ENCODE data around the gene CCR8. TPM values are rescaled to one million over a fixed set of nuclear protein-coding genes. Genes with fewer than 3 reads are reported as not detected.

CCR8 gene
- total and polyA plus RNA-seq, 12 donors: not detected

DNA sequence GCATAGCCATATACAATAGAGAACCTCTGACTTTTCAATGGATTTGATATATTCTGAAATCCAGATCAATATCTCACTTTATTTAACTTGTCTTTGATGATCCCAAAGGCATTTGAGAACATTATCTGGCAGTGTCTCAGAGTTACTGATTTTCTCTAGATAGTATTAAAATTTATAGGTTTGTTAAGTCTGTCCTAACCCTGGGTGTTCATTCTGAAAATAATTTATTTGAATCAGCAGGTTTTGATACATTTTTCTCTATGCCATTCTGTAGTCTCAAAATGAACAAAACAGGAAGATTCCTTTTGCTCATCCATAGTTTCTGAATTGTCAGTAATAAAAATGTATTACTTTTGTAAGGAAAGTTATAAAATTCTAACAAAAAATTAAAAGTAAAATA is 14.3 kb downstream of the CCR8 start:
- H3K4me1 ChIP-seq (replicated peaks in 1 of 2): peaks cover 0 to 2% of the 10 kb centered on the region in 2 donors
- H3K9me3 ChIP-seq (replicated peaks in 1 of 3): no peaks in the 10 kb centered on the region
- TF ChIP-seq, protein P1, sequence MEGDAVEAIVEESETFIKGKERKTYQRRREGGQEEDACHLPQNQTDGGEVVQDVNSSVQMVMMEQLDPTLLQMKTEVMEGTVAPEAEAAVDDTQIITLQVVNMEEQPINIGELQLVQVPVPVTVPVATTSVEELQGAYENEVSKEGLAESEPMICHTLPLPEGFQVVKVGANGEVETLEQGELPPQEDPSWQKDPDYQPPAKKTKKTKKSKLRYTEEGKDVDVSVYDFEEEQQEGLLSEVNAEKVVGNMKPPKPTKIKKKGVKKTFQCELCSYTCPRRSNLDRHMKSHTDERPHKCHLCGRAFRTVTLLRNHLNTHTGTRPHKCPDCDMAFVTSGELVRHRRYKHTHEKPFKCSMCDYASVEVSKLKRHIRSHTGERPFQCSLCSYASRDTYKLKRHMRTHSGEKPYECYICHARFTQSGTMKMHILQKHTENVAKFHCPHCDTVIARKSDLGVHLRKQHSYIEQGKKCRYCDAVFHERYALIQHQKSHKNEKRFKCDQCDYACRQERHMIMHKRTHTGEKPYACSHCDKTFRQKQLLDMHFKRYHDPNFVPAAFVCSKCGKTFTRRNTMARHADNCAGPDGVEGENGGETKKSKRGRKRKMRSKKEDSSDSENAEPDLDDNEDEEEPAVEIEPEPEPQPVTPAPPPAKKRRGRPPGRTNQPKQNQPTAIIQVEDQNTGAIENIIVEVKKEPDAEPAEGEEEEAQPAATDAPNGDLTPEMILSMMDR (IDR thresholded peaks at IDR 0.05): no peak
- no peak for TF ChIP-seq POLR2A (IDR thresholded peaks at IDR 0.05)
- no peak for DNase-seq
- intact Hi-C loops (cut with DNase I): no loop called here
- no peak overlapping the region for H3K4me3 ChIP-seq
- no peak overlapping the region for H3K27ac ChIP-seq
- H3K27me3 ChIP-seq: no peaks in the 10 kb centered on the region
- no peaks in the 10 kb centered on the region for H3K36me3 ChIP-seq (replicated peaks in 1 of 2)

- no peaks in the 10 kb centered on the region for H3K36me3 ChIP-seq (replicated peaks in 1 of 2)
- intact Hi-C loops (cut with DNase I): no loop called here
- TF ChIP-seq, protein P1 (IDR thresholded peaks at IDR 0.05): no peak
- no peak for TF ChIP-seq POLR2A (IDR thresholded peaks at IDR 0.05)
- no peaks in the 10 kb centered on the region for H3K9me3 ChIP-seq (replicated peaks in 1 of 3)
- peaks cover 0 to 2% of the 10 kb centered on the region in 2 donors for H3K4me1 ChIP-seq (replicated peaks in 1 of 2)
- H3K4me3 ChIP-seq: no peak overlapping the region
- no peak for DNase-seq
- H3K27me3 ChIP-seq: no peaks in the 10 kb centered on the region
- no peak overlapping the region for H3K27ac ChIP-seq
Observed at GRCh38 chr3:39344746-39345344, 15.3 kb downstream of the CCR8 start.

GRCh38 chr3:39346785-39347585 is 17.5 kb downstream of the CCR8 start:
- intact Hi-C loops (cut with DNase I): no loop called here
- no peak for DNase-seq
- TF ChIP-seq, protein P1 (IDR thresholded peaks at IDR 0.05): no peak
- no peak for TF ChIP-seq POLR2A (IDR thresholded peaks at IDR 0.05)
- no peak overlapping the region for H3K4me3 ChIP-seq
- no peak overlapping the region for H3K27ac ChIP-seq
- no peaks in the 10 kb centered on the region for H3K9me3 ChIP-seq (replicated peaks in 1 of 3)
- 31 to 33% (median 32%) methylated on average over 2 of the region's 2 CpGs for WGBS, 4 donors
- H3K27me3 ChIP-seq: no peaks in the 10 kb centered on the region
- H3K36me3 ChIP-seq (replicated peaks in 1 of 2): no peaks in the 10 kb centered on the region
- H3K4me1 ChIP-seq (replicated peaks in 1 of 2): peaks cover 0 to 2% of the 10 kb centered on the region in 2 donors

DNA sequence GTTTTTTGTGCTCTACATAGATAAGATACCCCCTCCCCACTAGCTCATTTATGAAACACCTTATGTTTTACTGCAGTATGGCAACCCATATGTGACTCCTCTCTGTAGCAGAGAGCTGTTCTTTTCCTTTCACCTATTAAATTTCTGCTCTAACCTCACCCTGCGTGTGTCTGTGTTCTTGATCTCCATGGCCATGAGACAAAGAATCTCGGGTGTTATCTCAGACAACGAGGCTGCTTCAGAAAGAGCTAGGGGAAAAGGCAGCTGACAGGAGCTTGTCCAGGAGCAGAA is 18.0 kb downstream of the CCR8 start:
- H3K36me3 ChIP-seq (replicated peaks in 1 of 2): no peaks in the 10 kb centered on the region
- no peaks in the 10 kb centered on the region for H3K9me3 ChIP-seq (replicated peaks in 1 of 3)
- 29 to 45% (median 34%) methylated on average over 3 of the region's 3 CpGs for WGBS, 4 donors
- TF ChIP-seq, protein P1 (IDR thresholded peaks at IDR 0.05): no peak
- no peak for TF ChIP-seq POLR2A (IDR thresholded peaks at IDR 0.05)
- intact Hi-C loops (cut with DNase I): no loop called here
- no peak overlapping the region for H3K4me3 ChIP-seq
- no peak for DNase-seq
- peaks cover 0 to 2% of the 10 kb centered on the region in 2 donors for H3K4me1 ChIP-seq (replicated peaks in 1 of 2)
- H3K27ac ChIP-seq: no peak overlapping the region
- no peaks in the 10 kb centered on the region for H3K27me3 ChIP-seq

All from adrenal gland (tissue), 12 donors.